ENCODE measurements around the gene CCL20. TPM values are rescaled to one million over a fixed set of nuclear protein-coding genes. Genes with fewer than 3 reads are reported as not detected.

Gene CCL20
- total RNA-seq, 4 donors from 2014 or later = 4.0 to 14.0 (median 5.1) TPM; not detected in 1

- no peaks in the 10 kb centered on the region for H3K27me3 ChIP-seq
- TF ChIP-seq, protein P1, sequence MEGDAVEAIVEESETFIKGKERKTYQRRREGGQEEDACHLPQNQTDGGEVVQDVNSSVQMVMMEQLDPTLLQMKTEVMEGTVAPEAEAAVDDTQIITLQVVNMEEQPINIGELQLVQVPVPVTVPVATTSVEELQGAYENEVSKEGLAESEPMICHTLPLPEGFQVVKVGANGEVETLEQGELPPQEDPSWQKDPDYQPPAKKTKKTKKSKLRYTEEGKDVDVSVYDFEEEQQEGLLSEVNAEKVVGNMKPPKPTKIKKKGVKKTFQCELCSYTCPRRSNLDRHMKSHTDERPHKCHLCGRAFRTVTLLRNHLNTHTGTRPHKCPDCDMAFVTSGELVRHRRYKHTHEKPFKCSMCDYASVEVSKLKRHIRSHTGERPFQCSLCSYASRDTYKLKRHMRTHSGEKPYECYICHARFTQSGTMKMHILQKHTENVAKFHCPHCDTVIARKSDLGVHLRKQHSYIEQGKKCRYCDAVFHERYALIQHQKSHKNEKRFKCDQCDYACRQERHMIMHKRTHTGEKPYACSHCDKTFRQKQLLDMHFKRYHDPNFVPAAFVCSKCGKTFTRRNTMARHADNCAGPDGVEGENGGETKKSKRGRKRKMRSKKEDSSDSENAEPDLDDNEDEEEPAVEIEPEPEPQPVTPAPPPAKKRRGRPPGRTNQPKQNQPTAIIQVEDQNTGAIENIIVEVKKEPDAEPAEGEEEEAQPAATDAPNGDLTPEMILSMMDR (IDR thresholded peaks at IDR 0.05) = no peak
- H3K36me3 ChIP-seq = no peaks in the 10 kb centered on the region
- H3K4me3 ChIP-seq = no peak overlapping the region
- H3K9me3 ChIP-seq = no peaks in the 10 kb centered on the region
- DNase-seq = no peak
- H3K4me1 ChIP-seq = peaks cover 0 to 14% (median 0%) of the 10 kb centered on the region in 4 donors
- H3K27ac ChIP-seq = no peak overlapping the region
Observed at GRCh38 chr2:227772932-227773331, 40.7 kb upstream of the CCL20 start.

- no peak overlapping the region for H3K27ac ChIP-seq
- DNase-seq = peak in 1 of 3 donors; percentile 54
Observed at GRCh38 chr2:227774011-227774624, 39.5 kb upstream of the CCL20 start.

GRCh38 chr2:227774895-227775842 is 38.5 kb upstream of the CCL20 start:
- TF ChIP-seq, protein P1 (IDR thresholded peaks at IDR 0.05) = no peak
- TF ChIP-seq POLR2A (IDR thresholded peaks at IDR 0.05) = no peak
- Histone ChIP-seq H3K27me3 (no peaks in the 10 kb centered on the region), H3K4me3 (no peak overlapping the region), H3K27ac (no peak overlapping the region), H3K9me3 (no peaks in the 10 kb centered on the region), H3K36me3 (no peaks in the 10 kb centered on the region), H3K4me1 (peaks cover 0 to 14% (median 0%) of the 10 kb centered on the region in 4 donors)
- no peak for DNase-seq

More at GRCh38 chr2:227774011-227774624, 39.5 kb upstream of the CCL20 start:
- Histone ChIP-seq H3K27me3 (no peaks in the 10 kb centered on the region), H3K4me3 (no peak overlapping the region), H3K36me3 (no peaks in the 10 kb centered on the region), H3K9me3 (no peaks in the 10 kb centered on the region), H3K4me1 (peaks cover 0 to 14% (median 0%) of the 10 kb centered on the region in 4 donors)
- TF ChIP-seq, protein P1 (IDR thresholded peaks at IDR 0.05) = peak in 4 of 6 experiments; percentile 17 to 62 (median 48)
- no peak for TF ChIP-seq POLR2A (IDR thresholded peaks at IDR 0.05)

GRCh38 chr2:227780981-227781615 is 32.5 kb upstream of the CCL20 start:
- H3K36me3 ChIP-seq = no peaks in the 10 kb centered on the region
- no peak for TF ChIP-seq POLR2A (IDR thresholded peaks at IDR 0.05)
- TF ChIP-seq, protein P1 (IDR thresholded peaks at IDR 0.05) = no peak
- H3K27me3 ChIP-seq = no peaks in the 10 kb centered on the region
- H3K4me1 ChIP-seq = peaks cover 0 to 11% (median 0%) of the 10 kb centered on the region in 4 donors
- peak in 2 of 3 donors; percentile 75 to 85 for DNase-seq
- H3K27ac ChIP-seq = peak overlapping the region in 3 of 4 donors; percentile 14 to 75 (median 71)
- no peaks in the 10 kb centered on the region for H3K9me3 ChIP-seq
- H3K4me3 ChIP-seq = peak overlapping the region in 2 of 4 donors; percentile 18 to 32

DNA sequence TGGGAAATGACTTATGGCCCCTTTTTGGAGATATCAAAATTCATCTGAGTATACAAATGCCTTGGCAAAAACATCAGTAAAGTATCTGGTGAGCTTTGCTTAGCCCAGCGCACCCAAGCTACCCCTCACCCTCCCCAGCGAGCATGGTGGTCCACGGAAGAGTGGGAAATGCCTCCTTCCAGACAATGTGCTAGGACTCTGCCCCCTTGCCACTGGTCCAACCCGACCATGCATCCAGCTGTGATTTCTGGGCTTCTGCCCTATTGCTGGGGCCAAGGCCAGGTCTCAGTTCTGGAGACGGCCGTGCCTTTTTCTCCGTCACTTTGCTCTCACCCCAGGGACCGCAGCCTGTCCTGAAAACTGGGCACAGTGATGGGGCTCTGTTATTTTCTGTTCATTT is 31.8 kb upstream of the CCL20 start:
- TF ChIP-seq, protein P1 (IDR thresholded peaks at IDR 0.05) = no peak
- no peak for DNase-seq
- Histone ChIP-seq H3K27ac (peak overlapping the region in 2 of 4 donors; percentile 14 to 75), H3K4me3 (no peak overlapping the region), H3K9me3 (no peaks in the 10 kb centered on the region), H3K27me3 (no peaks in the 10 kb centered on the region), H3K4me1 (peaks cover 0 to 11% (median 0%) of the 10 kb centered on the region in 4 donors), H3K36me3 (no peaks in the 10 kb centered on the region)

Data from Peyer's patch (tissue), 4 donors.